ENCODE data around the gene EPHA1. TPM values are rescaled to one million over a fixed set of nuclear protein-coding genes. Genes with fewer than 3 reads are reported as not detected.

The EPHA1 gene
- polyA plus RNA-seq (2011; rRNA removed), result 0.09 TPM in 1 of 2 replicates, not detected in the other
- 0.30 TPM in 1 of 2 replicates, not detected in the other for polyA minus RNA-seq (2011; rRNA and poly(A)+ RNA removed)

DNA sequence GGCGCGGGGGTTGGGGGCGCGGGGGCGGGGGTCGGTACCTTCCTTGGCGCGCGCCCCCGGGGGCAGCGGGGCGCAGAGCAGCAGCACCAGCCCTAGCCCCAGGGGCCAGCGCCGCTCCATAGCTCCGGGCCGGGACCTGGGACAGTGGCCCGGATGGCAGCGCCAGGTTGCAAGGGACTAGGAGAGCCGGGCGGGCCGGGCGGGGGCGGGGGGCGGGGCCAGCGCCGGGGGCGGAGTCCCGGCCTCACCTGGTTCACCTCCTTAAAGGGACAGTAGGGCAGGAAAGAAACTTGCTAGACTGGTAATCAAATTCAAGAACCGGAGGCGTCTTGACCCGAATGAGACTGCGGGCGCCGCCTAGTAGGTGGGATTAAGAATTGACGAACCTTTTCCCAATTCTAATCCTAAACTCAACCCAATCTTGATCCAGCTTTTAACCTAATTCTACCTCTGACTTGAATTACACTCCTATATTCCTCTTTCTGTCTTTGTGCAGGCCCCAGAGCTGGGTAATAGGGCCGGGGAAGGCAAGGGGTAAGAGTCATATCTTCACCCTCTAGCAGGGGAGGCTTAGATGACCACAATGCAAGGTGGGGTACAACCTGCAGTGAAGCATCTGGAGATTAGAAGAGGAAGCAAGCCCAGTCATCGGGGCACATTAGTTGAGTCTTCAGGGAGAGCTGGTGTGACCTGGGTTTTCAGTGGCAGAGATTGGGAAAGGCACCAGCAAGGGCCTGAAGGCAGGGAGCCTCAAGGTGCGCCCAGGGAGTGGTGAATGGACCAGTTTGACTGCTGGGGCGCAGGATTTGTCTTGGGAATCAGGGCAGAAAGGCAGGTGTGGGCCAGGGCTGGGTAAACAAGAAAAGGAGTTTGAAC, at the start of gene EPHA1:
EPHA1 (minus strand) TSS at position 171 of the 876 bp plus-strand sequence; CDS start at position 120, 51 bp downstream.
- TF ChIP-seq, protein P1, sequence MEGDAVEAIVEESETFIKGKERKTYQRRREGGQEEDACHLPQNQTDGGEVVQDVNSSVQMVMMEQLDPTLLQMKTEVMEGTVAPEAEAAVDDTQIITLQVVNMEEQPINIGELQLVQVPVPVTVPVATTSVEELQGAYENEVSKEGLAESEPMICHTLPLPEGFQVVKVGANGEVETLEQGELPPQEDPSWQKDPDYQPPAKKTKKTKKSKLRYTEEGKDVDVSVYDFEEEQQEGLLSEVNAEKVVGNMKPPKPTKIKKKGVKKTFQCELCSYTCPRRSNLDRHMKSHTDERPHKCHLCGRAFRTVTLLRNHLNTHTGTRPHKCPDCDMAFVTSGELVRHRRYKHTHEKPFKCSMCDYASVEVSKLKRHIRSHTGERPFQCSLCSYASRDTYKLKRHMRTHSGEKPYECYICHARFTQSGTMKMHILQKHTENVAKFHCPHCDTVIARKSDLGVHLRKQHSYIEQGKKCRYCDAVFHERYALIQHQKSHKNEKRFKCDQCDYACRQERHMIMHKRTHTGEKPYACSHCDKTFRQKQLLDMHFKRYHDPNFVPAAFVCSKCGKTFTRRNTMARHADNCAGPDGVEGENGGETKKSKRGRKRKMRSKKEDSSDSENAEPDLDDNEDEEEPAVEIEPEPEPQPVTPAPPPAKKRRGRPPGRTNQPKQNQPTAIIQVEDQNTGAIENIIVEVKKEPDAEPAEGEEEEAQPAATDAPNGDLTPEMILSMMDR (IDR thresholded peaks at IDR 0.05; ENCODE audit: low read depth, low read length), result peak; percentile 25
- POLR2A ChIA-PET, result no interaction called here
- H3K27ac ChIP-seq (ENCODE audit: low read depth, low read length), result no peak within 1 kb of the TSS
- no peak for DNase-seq (ENCODE audit: low read depth, low spot score)
- no peaks in the 10 kb centered on the region for H3K9me3 ChIP-seq (ENCODE audit: control insufficient read depth, insufficient read depth, low read length)
- H3K4me3 ChIP-seq (ENCODE audit: low read depth, low read length), result no peak within 1 kb of the TSS
- H3K27me3 ChIP-seq (ENCODE audit: control insufficient read depth, insufficient read depth, low read length), result peaks cover 13% of the 10 kb centered on the region
- CTCF ChIA-PET, result interaction anchor here (0.6 to 7.9 kb wide), 3 partner anchors 7 to 1131 kb away, joined by 3 to 56 read pairs (median 8); no protein-coding TSS in a partner anchor

DNA sequence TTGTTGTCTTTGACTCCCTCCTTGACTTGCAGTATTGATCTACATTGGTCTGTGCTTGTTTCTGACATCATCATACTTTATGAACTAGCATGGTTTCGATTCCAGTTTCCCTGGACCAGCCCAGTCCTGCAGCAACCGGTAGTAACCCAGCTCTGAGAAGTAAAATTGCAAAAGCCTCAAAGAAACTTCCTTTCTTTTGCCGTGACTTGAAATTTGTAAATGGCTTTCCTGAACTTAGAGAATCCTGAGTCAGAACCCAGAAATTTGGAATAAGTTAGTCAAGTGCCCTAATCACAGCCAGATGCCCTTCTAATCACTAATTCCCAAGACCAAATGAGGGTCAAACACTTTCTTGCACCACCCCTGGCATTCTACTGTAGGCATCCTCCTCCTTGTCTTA, 49.6 kb upstream of the EPHA1 start:
- ChIA-PET CTCF (no interaction called here), POLR2A (no interaction called here)
- H3K27ac ChIP-seq (ENCODE audit: low read depth, low read length), result peak overlapping the region; percentile 12

GRCh38 chr7:143456992-143457793, 48.5 kb upstream of the EPHA1 start:
- no peak for DNase-seq (ENCODE audit: low read depth, low spot score)
- peak overlapping the region; percentile 65 for H3K27ac ChIP-seq (ENCODE audit: low read depth, low read length)
- no peaks in the 10 kb centered on the region for H3K27me3 ChIP-seq (ENCODE audit: control insufficient read depth, insufficient read depth, low read length)
- peaks cover 5% of the 10 kb centered on the region; the same call in 1 of the 2 replicates for H3K9me3 ChIP-seq (ENCODE audit: control insufficient read depth, insufficient read depth, low read length)
- ChIA-PET CTCF (interaction anchor here (2.4 kb wide), 1 partner anchor 217 kb away, joined by 15 read pairs; no protein-coding TSS in a partner anchor), POLR2A (no interaction called here)
- TF ChIP-seq, protein P1 (IDR thresholded peaks at IDR 0.05; ENCODE audit: low read depth, low read length), result no peak
- H3K4me3 ChIP-seq (ENCODE audit: low read depth, low read length), result no peak overlapping the region

More for the DNA sequence above, 49.6 kb upstream of the EPHA1 start:
- no peak for DNase-seq (ENCODE audit: low read depth, low spot score)
- Histone ChIP-seq H3K4me3 (ENCODE audit: low read depth, low read length) (no peak overlapping the region), H3K27me3 (ENCODE audit: control insufficient read depth, insufficient read depth, low read length) (no peaks in the 10 kb centered on the region), H3K9me3 (ENCODE audit: control insufficient read depth, insufficient read depth, low read length) (peaks cover 7% of the 10 kb centered on the region; the same call in 1 of the 2 replicates)
- TF ChIP-seq, protein P1 (IDR thresholded peaks at IDR 0.05; ENCODE audit: low read depth, low read length), result no peak

DNA sequence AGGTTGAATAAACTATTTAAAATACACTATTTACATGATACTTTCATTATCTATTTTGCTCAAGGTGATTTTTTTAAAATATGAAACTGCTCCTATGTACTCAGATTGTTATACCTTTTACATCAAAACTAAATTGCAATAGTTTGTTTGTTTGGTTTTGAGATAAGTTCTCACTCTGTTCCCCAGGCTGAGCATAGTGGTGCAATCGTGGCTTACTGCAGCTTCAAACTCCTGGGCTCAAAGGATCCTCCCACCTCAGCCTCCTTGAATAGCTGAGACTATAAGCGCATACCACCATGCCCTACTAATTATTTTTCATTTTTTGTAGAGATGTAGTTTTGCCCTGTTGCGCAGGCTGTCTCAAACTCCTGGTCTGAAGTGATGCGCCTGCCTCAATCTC, 47.3 kb upstream of the EPHA1 start:
- ChIA-PET POLR2A (no interaction called here), CTCF (interaction anchor here (0.9 to 2.4 kb wide), 2 partner anchors 216 to 241 kb away, joined by 3 to 15 read pairs; no protein-coding TSS in a partner anchor)
- DNase-seq (ENCODE audit: low read depth, low spot score), result no peak
- TF ChIP-seq, protein P1 (IDR thresholded peaks at IDR 0.05; ENCODE audit: low read depth, low read length), result no peak
- Histone ChIP-seq H3K9me3 (ENCODE audit: control insufficient read depth, insufficient read depth, low read length) (no peaks in the 10 kb centered on the region), H3K27ac (ENCODE audit: low read depth, low read length) (no peak overlapping the region), H3K27me3 (ENCODE audit: control insufficient read depth, insufficient read depth, low read length) (no peaks in the 10 kb centered on the region), H3K4me3 (ENCODE audit: low read depth, low read length) (no peak overlapping the region)

Measured in AG04450 (cell line).